ENCODE data around the gene RAG2.

Gene RAG2

DNA sequence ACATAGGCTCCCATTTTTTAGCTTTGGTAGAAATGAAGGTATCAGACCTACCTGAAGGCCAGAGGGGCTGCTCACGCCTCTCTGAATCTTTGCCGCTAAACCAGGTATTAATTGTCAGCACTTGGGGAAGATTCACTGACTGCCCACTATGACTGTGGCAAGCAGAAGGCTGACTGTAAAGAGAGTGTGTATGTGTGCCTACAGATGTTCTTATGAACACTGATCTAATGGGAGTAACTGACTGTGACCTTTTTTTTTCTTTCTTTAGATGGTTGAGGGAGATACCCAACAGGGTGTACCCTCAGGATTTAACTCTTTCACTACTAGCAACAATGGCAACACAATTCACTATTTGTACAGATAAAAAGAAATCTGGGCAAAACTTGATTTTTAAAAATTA is at the start of gene RAG2:
Gene RAG2 (minus strand): TSS at position 186 of the 400 bp plus-strand sequence. CDS start 4,068 bp downstream, outside the sequence.
- no peak for DNase-seq

GRCh38 chr11:36638556-36638955 is 40.5 kb upstream of the RAG2 start:
- no peak for DNase-seq

- DNase-seq = no peak
These were observed 37.2 kb upstream of the RAG2 start for GRCh38 chr11:36635066-36635862.

DNA sequence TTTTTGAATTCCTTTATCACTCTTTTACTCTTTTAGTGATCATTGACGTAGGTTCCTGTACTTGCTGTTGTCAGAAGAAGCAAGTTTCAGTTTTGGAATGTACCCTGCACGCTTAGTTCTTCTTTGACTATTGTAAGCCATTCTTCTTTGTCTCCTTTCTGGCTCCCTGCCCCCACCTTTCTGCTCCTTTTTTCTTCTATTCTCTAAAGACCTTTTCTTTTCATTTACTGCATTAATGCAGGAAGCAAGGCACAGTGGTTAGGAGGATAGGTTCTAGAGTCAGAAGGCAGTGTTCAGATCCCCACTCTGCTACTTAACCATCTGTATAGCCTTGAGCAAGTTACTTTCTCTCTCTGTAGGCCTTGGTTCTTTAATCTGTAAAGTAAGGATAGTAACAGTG is 33.7 kb upstream of the RAG2 start:
- DNase-seq = no peak

DNA sequence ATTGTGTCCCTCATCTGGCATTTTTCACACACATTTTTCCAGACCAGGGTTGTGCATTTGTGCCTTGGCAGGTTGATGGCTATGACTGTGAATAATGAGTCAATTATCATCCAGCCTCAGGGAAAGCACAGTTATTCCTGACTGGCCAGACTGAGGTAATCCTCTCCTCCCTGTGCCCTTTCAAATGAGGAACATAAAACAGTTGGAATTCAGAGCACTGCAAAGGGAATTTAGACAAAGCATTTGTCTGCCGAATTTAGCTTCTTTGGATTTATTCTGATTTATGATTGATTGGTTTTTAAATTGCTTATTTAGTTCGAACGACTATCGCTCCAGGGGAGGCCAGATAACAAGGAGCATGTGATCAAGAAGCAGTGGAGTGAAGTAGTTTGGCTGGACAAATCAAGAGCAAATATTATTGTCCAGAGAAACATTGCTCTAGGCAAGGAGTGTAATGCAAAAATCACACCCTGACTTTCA is 30.8 kb upstream of the RAG2 start:
- DNase-seq = no peak

- no peak for DNase-seq
These were observed 30.1 kb upstream of the RAG2 start for GRCh38 chr11:36628141-36628540.

- no peak for DNase-seq
These were observed 29.4 kb upstream of the RAG2 start for GRCh38 chr11:36627471-36627870.

GRCh38 chr11:36627006-36627405 is 29.0 kb upstream of the RAG2 start:
- no peak for DNase-seq

DNA sequence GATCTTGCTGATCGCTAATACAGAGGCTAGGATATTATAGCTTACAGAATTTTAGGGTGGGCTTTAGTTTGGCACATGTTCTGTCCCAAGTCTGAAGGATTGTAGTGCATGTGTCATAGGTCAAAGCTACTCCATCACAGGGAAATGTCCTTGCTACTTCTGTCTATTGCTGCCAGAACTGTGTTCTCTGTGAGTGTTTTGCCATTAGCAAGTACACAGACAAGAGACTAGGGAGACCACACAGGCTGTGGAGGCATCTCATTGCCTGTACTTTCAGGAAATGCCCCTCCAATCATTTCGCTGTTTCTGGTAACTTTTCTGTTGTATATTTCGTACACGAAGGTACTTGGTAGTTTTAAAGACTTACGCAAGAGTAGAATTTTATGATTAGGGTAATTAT is 25.5 kb upstream of the RAG2 start:
- no peak for DNase-seq

GRCh38 chr11:36622431-36623136 is 24.5 kb upstream of the RAG2 start:
- no peak for DNase-seq

DNA sequence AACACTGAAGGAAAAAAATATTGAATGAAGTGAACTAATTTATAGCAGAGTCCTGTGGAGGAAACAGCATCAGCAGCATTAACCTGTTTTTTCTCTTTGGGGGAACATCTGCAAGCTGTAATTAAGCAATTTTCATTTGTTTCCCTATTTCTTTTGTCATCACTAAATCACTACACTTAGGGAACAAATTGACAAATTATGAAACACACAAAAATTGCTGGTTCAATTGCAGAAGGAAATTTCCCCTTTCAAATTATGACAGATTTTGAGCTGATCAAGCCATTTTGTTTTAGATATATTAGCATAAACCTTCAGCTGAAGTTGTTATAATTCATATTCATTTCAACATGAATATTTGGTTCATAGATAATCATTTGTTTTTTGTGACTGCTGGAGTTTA is 22.2 kb upstream of the RAG2 start:
- DNase-seq = no peak

GRCh38 chr11:36619502-36619901 is 21.5 kb upstream of the RAG2 start:
- no peak for DNase-seq

DNA sequence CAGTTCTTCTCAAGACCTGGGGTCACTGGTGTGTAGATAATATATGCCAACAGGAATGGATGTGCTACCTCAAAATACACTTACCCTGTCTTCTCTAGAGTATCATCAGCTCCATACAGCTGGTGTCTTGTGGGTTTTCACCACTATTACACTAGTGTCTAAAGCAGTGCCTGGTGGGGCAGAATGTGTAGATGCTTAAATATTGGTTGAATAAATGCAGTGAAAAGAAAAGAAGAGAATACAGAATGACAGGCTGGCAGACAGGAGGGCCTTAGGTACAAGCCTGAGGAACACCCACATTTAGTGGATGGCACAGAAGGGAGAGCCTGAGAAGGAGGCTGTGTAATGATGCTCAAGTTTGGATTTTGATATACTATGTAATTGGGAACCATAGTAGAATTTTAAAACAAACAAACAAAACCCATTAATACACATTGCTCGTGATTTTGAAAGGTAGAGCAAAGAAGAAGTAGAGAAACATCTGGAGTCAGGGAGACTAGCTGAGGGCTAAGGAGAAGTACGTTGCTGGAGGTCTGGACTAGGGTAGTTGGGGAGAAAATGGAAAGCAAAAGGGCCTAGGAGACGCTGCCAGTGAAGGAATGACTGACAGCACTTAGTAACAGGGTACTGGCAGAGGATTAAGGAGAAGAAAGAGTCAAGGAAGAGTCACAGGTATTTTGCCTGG is 20.5 kb upstream of the RAG2 start:
- DNase-seq = no peak

DNA sequence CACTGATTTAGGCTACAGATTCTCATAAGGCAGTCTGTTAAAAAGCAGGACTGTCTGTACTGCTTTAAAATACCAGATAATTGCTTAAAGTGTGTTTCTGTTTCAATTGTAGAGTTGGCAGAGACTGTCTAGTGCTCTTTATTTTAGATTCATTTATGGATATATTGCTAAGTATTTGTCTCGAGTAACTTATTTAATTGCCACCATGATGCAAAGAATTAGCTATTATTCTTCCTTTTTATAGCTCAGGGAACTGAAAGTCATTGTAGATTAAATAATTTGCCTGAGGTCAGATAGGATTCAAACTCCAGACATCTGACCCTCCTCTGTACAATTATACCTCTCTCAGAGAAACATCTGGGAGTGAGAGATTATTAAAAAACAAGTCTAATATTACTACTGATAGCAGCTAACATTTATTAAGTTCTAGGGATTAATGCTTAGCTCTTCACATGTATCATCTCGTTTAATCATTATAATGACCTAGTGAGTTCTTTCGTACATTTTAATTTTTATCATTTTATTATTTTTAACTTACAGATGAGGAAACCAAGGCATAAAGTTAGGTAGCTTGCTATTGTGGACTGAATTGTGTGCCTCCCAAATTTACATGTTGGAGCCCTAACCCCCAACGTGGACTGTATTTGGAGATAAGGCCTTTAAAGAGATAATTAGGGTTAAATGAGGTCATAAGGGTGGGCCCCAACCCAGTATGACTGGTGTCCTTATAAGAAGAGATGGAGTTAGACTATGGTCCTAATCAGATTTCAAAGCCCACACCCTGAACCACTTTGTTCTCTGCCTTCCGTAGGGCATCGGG is 19.7 kb upstream of the RAG2 start:
- DNase-seq = no peak

DNA sequence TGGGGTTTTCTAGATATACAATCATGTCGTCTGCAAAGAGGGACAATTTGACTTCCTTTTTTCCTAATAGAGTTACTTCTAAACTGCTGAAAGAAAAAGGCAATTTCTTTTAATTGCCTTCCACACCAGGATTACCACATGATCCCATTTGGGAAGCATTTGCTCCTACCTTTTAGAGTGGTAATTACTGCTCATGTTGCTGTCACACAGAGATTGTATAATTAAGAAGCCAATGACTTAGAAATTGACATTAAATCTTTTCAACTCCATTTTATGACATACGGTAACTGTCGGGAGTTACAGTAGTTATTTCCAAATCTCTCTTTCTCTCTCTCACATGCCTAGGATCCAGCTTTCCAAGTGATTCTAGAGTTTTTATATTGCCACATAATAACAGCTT is 17.8 kb upstream of the RAG2 start:
- no peak for DNase-seq

- no peak for DNase-seq
These were observed 11.3 kb upstream of the RAG2 start for GRCh38 chr11:36609383-36609782.

DNA sequence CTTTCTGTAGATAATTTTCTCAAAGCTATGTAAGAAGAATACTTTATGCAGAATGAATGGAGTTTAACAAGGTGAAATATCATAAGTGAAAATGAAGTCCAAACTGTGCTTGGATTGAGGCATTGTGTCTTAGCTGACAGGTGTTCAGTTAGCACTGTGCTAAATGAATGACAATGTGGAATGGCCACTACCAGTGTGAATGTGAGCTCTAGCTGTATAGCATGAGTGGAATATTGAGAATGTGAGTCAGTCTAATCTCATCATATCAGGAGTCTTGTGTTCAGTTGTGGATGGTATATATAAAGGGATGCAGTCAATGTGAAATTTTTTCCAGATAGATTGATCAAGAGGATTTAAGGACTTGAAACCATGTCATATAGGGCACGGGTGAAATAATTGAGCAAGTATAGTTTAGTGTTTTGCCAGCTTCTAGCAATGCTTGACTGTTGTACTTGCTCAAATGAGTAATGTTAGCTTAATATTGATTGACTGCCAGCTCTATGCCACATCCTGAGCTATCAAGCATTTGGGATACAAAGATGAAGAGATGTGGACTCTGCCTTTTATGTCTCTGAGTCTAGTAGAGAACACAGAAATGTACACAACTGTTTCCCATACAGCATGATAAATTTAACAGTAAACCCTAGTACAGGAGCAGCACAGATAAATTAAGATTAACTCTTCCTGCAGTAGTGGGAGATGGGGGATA is 10.6 kb upstream of the RAG2 start:
- no peak for DNase-seq

DNA sequence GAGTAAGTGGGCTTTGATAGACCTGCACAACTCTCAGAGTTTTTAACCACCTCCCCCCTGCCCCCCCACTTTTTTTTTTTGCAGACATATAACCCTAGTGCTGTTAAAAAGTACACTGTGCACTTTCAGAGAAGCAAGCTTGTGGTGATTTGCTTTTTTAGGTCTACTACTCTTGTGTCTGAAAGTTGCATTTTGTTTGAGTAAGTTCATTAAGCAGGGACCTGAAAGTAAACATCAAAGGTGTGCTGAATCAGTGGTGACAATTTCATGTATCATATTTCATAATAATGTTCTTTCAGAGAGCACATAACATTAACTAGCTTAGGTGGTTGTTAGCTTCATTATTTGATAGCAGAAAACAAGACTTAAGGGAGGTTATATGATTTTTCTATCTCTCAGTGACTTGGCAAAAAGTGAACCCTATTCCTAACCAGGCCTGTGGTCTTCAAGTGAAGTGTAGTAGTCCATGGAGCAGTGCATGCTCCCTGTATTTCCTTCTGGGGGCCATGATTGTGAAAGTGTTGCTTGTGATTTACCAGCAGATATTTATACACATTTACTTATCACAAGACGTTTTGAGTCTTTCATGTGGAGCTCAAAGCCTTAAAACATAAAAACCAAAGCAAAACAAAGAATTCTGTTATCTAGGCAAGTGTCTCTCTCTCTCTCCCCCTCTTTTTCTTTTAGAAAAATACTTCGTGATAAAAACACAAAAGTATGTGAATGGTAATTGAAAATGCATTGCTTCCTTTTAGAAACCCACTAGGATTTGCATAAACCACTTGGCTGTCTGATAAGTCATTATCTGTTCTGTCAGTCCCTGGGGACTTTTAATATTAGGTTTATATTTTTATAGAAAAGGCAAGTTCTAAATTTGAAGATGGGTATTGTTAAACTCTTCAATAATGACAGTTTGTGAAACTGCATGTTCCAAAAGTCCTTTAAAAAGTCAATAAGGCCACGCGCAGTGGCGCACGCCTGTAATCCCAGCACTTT is 7.5 kb upstream of the RAG2 start:
- DNase-seq = no peak

DNA sequence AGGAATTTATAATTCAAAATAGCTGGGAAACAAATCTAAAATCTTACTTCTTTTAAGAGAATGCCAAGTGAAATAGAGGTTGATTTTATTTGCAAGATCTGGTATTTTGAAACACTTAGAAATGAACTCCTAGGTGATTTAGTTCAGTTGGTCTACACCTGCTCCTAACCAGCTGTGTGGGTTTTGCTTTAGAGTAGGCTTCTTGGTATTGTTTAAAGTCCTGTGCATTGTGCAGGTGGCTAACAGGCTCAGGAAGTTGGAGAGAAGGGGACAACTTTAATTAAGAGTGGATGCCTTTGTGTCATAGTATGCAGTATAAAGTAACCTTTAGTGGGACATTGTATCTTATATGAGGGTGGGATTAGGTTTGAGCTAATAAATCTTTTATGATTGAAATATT is 4.1 kb upstream of the RAG2 start:
- no peak for DNase-seq

GRCh38 chr11:36601155-36601554 is 3.1 kb upstream of the RAG2 start:
- DNase-seq = no peak

- DNase-seq = no peak
These were observed 2.1 kb upstream of the RAG2 start for GRCh38 chr11:36600180-36600579.
